ENCODE results near the gene MORC1.

GRCh38 chr3:109125902-109126301 is 8.0 kb upstream of the MORC1 start:
- TF ChIP-seq, protein P1, sequence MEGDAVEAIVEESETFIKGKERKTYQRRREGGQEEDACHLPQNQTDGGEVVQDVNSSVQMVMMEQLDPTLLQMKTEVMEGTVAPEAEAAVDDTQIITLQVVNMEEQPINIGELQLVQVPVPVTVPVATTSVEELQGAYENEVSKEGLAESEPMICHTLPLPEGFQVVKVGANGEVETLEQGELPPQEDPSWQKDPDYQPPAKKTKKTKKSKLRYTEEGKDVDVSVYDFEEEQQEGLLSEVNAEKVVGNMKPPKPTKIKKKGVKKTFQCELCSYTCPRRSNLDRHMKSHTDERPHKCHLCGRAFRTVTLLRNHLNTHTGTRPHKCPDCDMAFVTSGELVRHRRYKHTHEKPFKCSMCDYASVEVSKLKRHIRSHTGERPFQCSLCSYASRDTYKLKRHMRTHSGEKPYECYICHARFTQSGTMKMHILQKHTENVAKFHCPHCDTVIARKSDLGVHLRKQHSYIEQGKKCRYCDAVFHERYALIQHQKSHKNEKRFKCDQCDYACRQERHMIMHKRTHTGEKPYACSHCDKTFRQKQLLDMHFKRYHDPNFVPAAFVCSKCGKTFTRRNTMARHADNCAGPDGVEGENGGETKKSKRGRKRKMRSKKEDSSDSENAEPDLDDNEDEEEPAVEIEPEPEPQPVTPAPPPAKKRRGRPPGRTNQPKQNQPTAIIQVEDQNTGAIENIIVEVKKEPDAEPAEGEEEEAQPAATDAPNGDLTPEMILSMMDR (conservative IDR thresholded peaks at IDR 0.05 in 1 of 2, IDR thresholded peaks at IDR 0.05 in 1 of 2; ENCODE audit: extremely low read depth in 1 of 2, insufficient read depth in 1 of 2, low read depth in 1 of 2, low read length in 2 of 2): no peak
- no peak for TF ChIP-seq EZH2 (IDR thresholded peaks at IDR 0.05; ENCODE audit: borderline replicate concordance, low read length)
